Muscle of arm (tissue), 14 donors: ENCODE measurements around the gene MRPS5. TPM values are rescaled to one million over a fixed set of nuclear protein-coding genes. Genes with fewer than 3 reads are reported as not detected.

ENCODE experiments used
- DNase-seq: peaks from one replicate; pipeline ENCODE4 v3.0.0-alpha.2; 2013
- long read RNA-seq, 11 donors: transcript quantifications; one replicate each; lab custom pipeline, GENCODE V29; 2026
- polyA plus RNA-seq, 12 donors: library from polyadenylated mRNA; unstranded; fragments of 120-200 nt; gene quantifications; one replicate each; pipeline ENCODE4 v1.2.1, GENCODE V29; 2013; ENCODE audit not compliant: insufficient read length in 12 of 12

The MRPS5 gene
- 10 to 100 TPM in 11 of 12 donors, not detected in 1; 41.2 to 81.5 (median 58.5) TPM for polyA plus RNA-seq
- long read RNA-seq, donor 1, transcript MRPS5-201 (12 exons, 1,652 nt), result major isoform, 9 of 57 reads
- long read RNA-seq, donor 1, transcript MRPS5-206 (7 exons, 1,672 nt), result minor isoform, 5 of 57 reads
- long read RNA-seq, donor 1, transcript MRPS5-203 (5 exons, 793 nt), result minor isoform, 5 of 57 reads
- long read RNA-seq, donor 1, partial matches to known transcripts, result 36 of 57 reads
- long read RNA-seq, donor 1, other reads (novel, unspliced or antisense), result 0 of 57 reads
- long read RNA-seq, donor 2, transcript MRPS5-201 (12 exons, 1,652 nt), result major isoform, 11 of 33 reads
- long read RNA-seq, donor 2, partial matches to known transcripts, result 16 of 33 reads
- long read RNA-seq, donor 2, other reads (novel, unspliced or antisense), result 0 of 33 reads
- long read RNA-seq, donor 3, transcript MRPS5-201 (12 exons, 1,652 nt), result minor isoform, 5 of 17 reads
- long read RNA-seq, donor 3, transcript MRPS5-203 (5 exons, 793 nt), result major isoform, 8 of 17 reads
- long read RNA-seq, donor 3, partial matches to known transcripts, result 0 of 17 reads
- long read RNA-seq, donor 3, other reads (novel, unspliced or antisense), result 0 of 17 reads
- long read RNA-seq, donor 4, transcript MRPS5-201 (12 exons, 1,652 nt), result major isoform, 5 of 11 reads
- long read RNA-seq, donor 4, partial matches to known transcripts, result 0 of 11 reads
- long read RNA-seq, donor 4, other reads (novel, unspliced or antisense), result 0 of 11 reads
- long read RNA-seq, donor 5, transcript MRPS5-203 (5 exons, 793 nt), result major isoform, 24 of 84 reads
- long read RNA-seq, donor 5, transcript MRPS5-201 (12 exons, 1,652 nt), result minor isoform, 22 of 84 reads
- long read RNA-seq, donor 5, transcript MRPS5-206 (7 exons, 1,672 nt), result minor isoform, 7 of 84 reads
- long read RNA-seq, donor 5, partial matches to known transcripts, result 30 of 84 reads
- long read RNA-seq, donor 5, other reads (novel, unspliced or antisense), result 0 of 84 reads
- long read RNA-seq, donor 6, partial matches to known transcripts, result 0 of 10 reads
- long read RNA-seq, donor 6, other reads (novel, unspliced or antisense), result 0 of 10 reads
- long read RNA-seq, donor 7, transcript MRPS5-203 (5 exons, 793 nt), result major isoform, 8 of 33 reads
- long read RNA-seq, donor 7, transcript MRPS5-201 (12 exons, 1,652 nt), result minor isoform, 5 of 33 reads
- long read RNA-seq, donor 7, partial matches to known transcripts, result 16 of 33 reads
- long read RNA-seq, donor 7, other reads (novel, unspliced or antisense), result 0 of 33 reads
- long read RNA-seq, donor 8, transcript MRPS5-201 (12 exons, 1,652 nt), result major isoform, 17 of 58 reads
- long read RNA-seq, donor 8, transcript MRPS5-203 (5 exons, 793 nt), result minor isoform, 15 of 58 reads
- long read RNA-seq, donor 8, partial matches to known transcripts, result 22 of 58 reads
- long read RNA-seq, donor 8, other reads (novel, unspliced or antisense), result 0 of 58 reads
- long read RNA-seq, donor 9, partial matches to known transcripts, result 7 of 15 reads
- long read RNA-seq, donor 9, other reads (novel, unspliced or antisense), result 0 of 15 reads
- long read RNA-seq, donor 10, transcript MRPS5-206 (7 exons, 1,672 nt), result minor isoform, 5 of 46 reads
- long read RNA-seq, donor 10, transcript MRPS5-203 (5 exons, 793 nt), result minor isoform, 9 of 46 reads
- long read RNA-seq, donor 10, transcript MRPS5-201 (12 exons, 1,652 nt), result major isoform, 17 of 46 reads
- long read RNA-seq, donor 10, partial matches to known transcripts, result 13 of 46 reads
- long read RNA-seq, donor 10, other reads (novel, unspliced or antisense), result 0 of 46 reads
- long read RNA-seq, donor 11, transcript MRPS5-201 (12 exons, 1,652 nt), result major isoform, 10 of 37 reads
- long read RNA-seq, donor 11, partial matches to known transcripts, result 21 of 37 reads
- long read RNA-seq, donor 11, other reads (novel, unspliced or antisense), result 0 of 37 reads

- DNase-seq, result peak; percentile 83
These were observed at the start of gene MRPS5 for GRCh38 chr2:95121407-95122196. Gene MRPS5 (minus strand): TSS chr2:95121808. CDS start chr2:95121791, 17 bp downstream.

- no peak for DNase-seq
These were observed 44.6 kb upstream of the MRPS5 start for GRCh38 chr2:95166065-95166763.

DNA sequence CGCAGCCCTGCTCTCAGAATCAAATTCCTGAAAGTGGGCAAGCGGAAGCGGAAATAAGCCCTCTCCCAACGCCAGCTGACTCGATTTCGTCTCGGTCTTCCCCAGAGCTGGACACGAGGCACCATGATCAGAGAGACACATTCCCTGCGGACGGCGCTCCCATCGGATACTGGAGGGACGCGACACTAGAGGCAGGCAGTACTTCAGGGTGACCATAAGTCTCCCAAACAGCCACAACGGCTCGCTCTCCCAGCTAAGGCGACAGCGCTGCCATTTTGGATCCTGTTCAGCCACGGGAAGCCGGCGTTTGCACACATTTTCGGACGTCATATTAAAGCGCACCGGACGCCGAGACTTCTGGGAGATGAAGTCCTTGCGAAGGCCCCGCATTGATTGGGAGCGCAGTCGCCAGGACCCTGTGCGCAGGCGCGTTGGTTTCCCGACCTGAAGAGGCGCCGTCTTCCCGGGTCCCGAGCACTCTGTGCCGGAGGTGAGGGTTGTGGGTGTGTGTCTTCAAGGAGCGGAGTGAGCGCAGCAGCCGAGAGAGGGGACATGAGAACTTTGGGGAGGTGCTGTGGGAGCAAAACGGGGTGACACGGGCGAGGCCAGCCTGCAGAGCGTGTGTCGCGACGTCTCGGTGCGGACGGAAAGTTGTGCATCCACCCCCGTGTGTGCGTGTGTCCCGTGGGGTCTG, 43.9 kb upstream of the MRPS5 start, which contains the start of gene ZNF2:
Gene ZNF2 (plus strand): TSS at position 439 of the 694 bp plus-strand sequence. CDS start 10,418 bp downstream, outside the sequence.
- DNase-seq, result peak; percentile 99

DNA sequence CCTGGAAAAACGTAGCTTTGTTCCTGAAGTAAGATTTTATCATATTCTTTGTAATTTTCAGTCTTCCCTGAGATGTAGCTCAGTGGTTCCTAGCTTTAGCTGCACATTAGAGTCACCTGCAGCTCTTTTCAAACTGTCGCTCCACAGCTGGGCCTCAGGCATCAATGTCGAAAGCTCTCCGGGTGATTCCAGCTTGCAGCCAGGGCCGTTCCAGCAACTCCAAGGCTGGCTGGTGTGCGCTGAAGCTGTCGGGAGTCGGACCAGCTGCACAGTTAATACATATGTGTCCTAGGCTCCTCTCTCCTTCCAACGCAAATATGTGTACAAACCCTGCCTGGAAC, 43.4 kb upstream of the MRPS5 start:
- no peak for DNase-seq

- DNase-seq, result peak; percentile 59
These were observed 38.3 kb upstream of the MRPS5 start, which contains the start of gene ZNF514 for GRCh38 chr2:95159690-95160449. Gene ZNF514 (minus strand): TSS chr2:95159848. CDS start chr2:95153253, 6,595 bp downstream.

- peak; percentile 55 for DNase-seq
These were observed 37.4 kb upstream of the MRPS5 start for GRCh38 chr2:95158891-95159619.

DNA sequence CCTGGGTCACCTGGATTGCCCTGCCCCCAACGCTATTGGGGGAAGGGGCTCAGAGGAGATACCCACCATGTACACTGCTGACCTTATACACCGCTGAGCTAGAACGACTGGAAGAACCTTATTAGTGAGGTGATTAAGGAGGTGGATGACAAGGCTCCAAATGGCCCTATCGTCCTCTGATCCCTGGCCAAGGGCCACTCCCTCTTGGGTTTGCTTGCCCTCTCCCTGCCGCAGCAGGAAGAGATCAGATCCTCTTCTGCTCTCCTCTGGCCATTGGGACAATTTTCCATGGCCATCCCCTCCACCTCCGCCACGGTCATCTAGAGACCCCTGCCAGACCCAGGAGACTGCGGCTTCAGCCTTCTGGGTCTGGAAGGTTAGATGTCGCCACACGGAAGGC, 36.8 kb upstream of the MRPS5 start:
- DNase-seq, result no peak

DNA sequence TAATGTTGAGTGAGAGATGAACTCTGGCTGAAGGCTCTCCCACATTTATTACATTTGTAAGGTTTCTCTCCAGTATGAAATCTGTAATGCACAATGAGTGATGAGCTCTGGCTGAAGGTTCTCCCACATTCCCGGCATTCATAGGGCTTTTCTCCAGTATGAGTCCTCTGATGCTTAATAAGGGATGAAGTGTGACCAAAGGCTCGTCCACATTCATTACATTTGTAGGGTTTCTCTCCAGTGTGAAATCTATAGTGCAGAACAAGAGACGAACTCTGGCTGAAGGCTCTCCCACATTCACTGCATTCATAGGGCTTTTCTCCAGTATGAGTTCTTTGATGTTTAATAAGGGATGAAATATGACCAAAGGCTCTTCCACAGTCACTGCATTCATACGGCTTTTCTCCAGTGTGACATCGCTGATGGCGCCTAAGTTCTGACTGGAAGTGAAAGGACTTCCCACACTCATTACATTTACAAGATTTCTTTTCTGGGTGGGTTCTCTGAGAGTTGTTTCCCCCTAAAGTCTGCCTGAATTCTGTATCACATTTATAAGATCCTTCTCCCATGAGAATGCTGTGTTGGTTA, 27.9 kb upstream of the MRPS5 start:
- DNase-seq, result no peak

GRCh38 chr2:95143838-95144237, 22.2 kb upstream of the MRPS5 start:
- no peak for DNase-seq

DNA sequence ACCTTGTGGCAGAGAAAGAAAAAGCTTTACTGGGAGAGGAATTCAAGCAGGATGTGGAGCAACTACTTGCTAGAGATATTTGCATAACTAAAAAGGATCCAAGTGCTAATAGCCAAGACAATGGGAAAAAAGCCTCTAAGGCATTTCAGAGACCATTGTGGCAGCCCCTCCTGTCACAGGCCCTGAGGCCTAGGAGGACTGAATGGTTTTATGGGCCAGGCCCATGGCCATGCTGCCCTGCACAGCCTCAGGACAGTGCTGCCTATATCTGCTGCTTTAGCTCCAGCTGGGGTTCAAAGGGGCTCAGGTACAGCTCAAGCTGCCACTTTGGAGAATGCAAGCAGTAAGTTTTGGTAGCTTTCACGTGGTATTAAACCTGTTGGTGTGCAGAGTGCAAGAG, 17.1 kb upstream of the MRPS5 start:
- DNase-seq, result no peak

DNA sequence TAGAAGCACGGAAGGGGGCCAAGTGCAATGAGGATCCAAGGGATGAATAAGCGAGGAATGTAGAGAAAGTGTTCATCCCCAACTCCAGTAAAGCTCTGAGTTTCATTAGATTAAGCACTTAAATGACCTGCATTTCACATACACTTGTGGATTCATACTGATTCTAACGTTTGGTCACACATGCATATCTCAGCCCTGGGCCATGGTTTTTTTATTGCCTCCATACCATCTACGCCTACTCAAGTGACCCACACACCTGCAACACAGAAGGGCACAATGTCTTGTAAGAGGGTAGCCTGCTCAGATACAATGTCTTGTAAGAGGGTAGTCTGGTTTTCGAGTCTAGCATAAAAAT, 566 bp upstream of the MRPS5 start:
- no peak for DNase-seq

GRCh38 chr2:95121093-95121406, 558 bp downstream of the MRPS5 start:
- no peak for DNase-seq

- DNase-seq, result peak; percentile 46
These were observed 6.2 kb downstream of the MRPS5 start for GRCh38 chr2:95115418-95115817.

DNA sequence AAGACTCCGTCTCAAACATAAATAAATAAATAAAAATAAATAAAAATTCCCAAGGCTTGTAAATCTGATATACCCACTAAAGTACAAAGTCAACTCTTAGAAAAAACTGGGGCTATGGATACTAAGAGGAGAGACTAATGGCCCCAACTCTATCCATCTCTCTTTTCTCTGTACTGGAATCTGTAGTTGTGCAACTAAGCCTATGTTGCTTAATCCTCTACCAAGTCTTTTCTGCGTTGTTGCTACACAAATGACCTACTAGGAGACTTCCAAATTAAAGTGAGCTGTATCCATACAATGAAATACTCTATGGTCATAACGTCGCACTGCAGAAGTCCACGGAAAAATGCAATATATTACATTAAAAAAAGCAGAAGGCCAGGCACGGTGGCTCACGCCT, 8.1 kb downstream of the MRPS5 start:
- no peak for DNase-seq

DNA sequence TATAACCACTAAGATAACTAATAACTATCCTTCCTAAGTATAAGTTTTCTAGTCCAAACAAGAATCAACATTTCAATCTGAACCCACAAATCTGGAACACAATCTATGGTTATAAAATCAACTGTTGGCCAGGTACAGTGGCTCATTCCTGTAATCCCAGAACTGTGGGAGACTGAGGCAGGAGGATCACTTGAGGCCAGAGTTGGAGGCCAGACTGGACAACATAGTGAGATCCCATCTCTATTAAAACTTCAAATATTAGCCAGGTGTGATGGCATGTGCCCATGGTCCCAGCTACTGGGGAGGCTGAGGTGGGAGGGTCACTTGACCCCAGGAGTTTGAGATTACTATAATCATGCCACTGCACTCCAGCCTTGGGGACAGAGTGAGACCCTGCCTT, 11.2 kb downstream of the MRPS5 start:
- no peak for DNase-seq

DNA sequence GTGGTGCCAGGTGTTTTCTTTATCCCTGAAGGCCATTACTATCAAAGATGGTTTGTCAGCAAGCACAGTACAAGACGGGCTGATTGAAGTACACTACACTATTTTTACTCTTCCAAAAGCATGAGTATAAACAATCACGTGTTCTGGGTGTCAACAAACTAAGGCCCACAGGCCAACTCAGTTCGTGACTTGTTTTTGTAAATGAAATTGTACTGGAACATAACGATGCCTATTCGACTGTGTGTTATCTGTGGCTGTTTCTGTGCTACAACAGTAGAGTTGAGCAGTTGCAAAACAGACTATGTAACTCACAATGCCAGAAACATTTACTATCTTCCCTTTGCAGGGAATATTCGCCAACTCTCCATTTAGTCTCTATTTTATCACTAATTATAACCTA, 12.3 kb downstream of the MRPS5 start:
- DNase-seq, result no peak

DNA sequence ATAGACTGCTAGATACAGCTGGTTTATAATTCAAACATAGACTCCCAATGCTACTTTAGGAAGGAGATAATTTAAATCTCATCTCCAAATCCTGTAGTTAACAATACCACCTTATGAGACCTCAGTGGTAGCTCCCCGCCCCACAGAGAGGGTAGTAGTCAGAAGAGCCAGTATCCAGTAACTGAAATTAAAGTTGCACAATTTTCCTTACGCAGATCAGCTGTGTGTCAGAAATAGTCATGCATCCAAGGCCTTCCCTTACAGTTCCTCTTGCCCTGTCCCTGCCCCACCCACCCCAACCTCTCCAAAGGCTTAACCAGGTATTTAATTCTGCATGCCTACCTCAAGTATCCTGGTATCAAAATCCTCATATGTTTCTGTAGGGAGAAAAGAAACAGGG, 15.5 kb downstream of the MRPS5 start:
- no peak for DNase-seq
